ENCODE data around the gene TGFBR3. TPM values are rescaled to one million over a fixed set of nuclear protein-coding genes. Genes with fewer than 3 reads are reported as not detected.
A peak's percentile ranks its signal among the peaks of the same experiment; 100 is the strongest.

Gene TGFBR3
- 100 to 1,000 TPM in 1 of 2 donors, 10 to 100 TPM in 1; 67.6 to 157 TPM for total RNA-seq

DNA sequence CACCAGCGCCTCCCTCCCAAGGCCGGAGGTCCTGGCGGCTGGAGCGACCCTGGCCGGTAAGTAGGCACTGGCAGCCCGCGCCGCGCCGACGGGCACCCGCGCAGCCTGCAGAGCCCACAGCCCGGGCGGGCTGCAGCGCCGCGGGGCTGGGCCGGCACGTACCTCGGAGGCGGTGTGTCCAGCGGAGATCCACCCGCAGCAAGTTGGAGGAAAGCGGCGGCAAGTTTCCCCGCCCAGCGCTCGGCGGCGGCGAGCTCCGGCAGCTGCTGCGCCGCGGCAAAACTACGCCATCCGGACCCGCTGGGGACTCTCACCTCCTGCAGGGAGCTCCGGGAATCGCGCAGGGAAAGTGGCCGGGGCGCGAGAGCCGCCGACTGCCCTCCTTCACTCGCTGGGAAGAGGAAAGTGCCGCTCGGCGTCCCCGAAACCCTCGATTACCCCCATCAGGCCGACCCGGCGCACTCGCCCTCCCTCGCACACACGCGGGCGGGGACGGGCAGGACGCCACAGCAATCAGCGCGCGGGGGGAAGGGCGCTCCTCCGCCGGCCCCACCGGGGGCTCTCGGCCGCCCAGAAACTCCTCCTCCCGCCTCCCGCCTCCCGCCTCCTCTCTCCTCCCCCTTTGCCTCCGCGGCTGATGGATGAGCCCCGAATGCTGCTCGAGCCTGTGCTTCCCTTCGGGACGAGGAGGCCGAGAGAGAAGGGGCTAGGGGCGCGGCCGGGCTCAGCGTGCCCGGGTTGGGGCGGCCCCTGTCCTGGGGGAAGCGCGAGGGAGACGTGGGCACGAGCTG, at the start of gene TGFBR3:
Gene TGFBR3, minus strand, starts transcription at position 436 of the 791 bp plus-strand sequence. CDS start 24,620 bp downstream, outside the sequence.
- Mint-ChIP-seq H3K4me1 (ENCODE audit: low read depth in 2 of 2) (peaks cover 42 to 47% of the 10 kb centered on the region in 2 donors), H3K36me3 (peaks cover 4% of the 10 kb centered on the region), H3K9me3 (no peaks in the 10 kb centered on the region), H3K27me3 (no peaks in the 10 kb centered on the region), H3K27ac (peak within 1 kb of the TSS; percentile 86 to 93), H3K4me3 (peak within 1 kb of the TSS; percentile 100)
- peak; percentile 92 to 93 for ATAC-seq
- peak; percentile 93 for DNase-seq (ENCODE audit: low spot score)

DNA sequence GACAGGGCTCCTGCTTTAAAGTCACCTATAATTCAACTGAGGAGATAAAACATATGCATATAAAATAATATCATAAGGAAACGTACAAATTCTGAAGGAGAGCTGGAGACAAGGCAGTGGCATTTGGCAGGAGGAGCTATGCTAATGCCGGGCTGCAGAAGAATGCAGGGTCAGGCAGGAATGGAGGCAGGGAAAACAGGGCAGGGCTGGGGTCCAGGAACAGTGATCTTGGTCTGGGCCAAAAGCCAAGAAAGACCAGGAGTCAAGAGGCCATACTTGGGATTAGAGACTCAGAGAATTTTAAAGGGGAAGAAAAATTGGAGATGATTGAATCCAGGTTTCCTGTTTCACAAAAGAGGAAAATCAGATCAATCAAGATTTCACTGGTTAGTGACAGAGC, 43.3 kb upstream of the TGFBR3 start:
- no peaks in the 10 kb centered on the region for H3K36me3 Mint-ChIP-seq
- H3K4me3 Mint-ChIP-seq, result no peak overlapping the region
- H3K4me1 Mint-ChIP-seq (ENCODE audit: low read depth in 2 of 2), result peaks cover 2 to 10% of the 10 kb centered on the region in 2 donors
- peaks cover 1% of the 10 kb centered on the region for H3K9me3 Mint-ChIP-seq
- H3K27me3 Mint-ChIP-seq, result no peaks in the 10 kb centered on the region
- no peak for DNase-seq (ENCODE audit: low spot score)
- ATAC-seq, result no peak
- peak overlapping the region in 1 of 2 donors; percentile 69 for H3K27ac Mint-ChIP-seq

DNA sequence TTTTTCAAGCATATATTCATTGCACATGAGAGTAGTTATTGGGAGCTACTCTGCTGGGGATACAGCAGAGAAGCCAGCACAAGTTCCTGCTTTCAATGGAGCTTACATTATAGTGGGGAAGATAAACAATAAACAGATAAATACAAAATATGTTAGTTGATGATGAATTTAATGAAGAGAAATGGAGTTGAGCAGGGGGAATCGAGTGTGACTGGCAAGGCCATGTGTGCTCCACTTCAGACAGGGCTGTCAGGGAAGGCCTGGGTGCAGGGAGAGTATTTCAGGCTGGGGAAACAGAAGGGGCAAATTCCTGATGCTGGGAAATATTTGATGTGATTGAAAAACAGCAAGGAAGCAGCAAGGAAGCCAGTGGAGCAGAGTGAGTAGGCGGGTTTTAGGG, 42.1 kb upstream of the TGFBR3 start:
- Mint-ChIP-seq H3K4me1 (ENCODE audit: low read depth in 2 of 2) (peaks cover 9 to 16% of the 10 kb centered on the region in 2 donors), H3K27me3 (no peaks in the 10 kb centered on the region), H3K27ac (no peak overlapping the region), H3K4me3 (no peak overlapping the region), H3K9me3 (peaks cover 2% of the 10 kb centered on the region), H3K36me3 (no peaks in the 10 kb centered on the region)
- no peak for ATAC-seq
- no peak for DNase-seq (ENCODE audit: low spot score)

DNA sequence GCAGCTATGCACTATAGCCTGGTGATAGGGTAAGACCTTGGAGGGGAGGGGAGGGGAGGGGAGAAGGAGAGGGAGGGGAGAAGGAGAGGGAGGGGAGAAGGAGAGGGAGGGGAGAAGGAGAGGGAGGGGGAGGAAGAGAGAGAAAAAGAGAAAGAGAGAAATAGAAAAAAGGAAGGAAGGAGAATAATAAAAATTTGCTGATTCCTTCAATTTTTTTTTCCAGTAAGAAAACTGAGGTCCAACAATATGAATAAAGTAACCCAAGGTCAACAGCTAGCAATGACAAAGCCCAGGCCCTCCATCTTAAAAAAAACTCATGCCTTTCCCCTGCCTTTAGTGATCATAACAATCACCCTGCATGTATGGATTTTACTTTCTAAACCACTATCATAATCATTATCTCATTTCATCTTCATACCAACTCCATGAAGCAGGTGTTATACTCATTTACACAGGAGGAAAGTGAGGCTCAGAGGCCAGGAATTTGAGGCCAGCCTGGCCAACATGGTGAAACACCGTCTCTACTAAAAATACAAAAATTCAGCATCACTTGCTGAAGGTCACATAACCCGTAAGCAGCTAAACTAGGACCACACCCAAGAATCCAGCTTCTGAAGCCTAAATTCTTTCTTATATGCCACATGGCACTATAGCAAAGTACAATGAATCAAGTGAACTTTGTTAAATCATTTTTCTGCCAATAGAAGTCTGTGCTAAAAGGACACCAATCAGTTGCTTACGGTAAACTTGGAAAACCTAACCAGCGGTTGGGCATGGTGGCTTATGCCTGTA, 39.9 kb upstream of the TGFBR3 start:
- Mint-ChIP-seq H3K27me3 (no peaks in the 10 kb centered on the region), H3K4me1 (ENCODE audit: low read depth in 2 of 2) (peaks cover 9 to 16% of the 10 kb centered on the region in 2 donors), H3K4me3 (no peak overlapping the region), H3K9me3 (peaks cover 2% of the 10 kb centered on the region), H3K36me3 (no peaks in the 10 kb centered on the region), H3K27ac (peak overlapping the region in 1 of 2 donors; percentile 74)
- no peak for ATAC-seq
- DNase-seq (ENCODE audit: low spot score), result no peak

DNA sequence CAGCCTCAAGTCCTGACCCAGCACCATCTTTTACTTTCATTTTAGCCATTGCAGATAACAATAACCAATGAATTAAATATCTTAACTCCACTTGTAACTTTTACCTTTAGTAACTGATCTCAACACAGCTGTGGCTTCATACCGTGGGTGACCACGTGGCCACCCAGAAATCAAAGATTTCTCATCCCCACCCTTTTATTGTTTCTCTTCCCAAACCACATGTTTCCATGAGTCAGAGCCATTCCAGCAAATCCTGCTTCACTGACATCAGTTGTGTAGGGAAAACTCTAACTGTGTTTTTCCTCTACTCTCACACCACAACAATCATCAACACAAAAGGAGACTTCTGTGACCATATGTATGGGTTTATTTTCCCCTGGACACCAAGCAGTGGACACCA, 38.2 kb upstream of the TGFBR3 start:
- no peaks in the 10 kb centered on the region for H3K27me3 Mint-ChIP-seq
- no peak for ATAC-seq
- H3K9me3 Mint-ChIP-seq, result peaks cover 2% of the 10 kb centered on the region
- no peak for DNase-seq (ENCODE audit: low spot score)
- no peaks in the 10 kb centered on the region for H3K36me3 Mint-ChIP-seq
- peaks cover 9 to 16% of the 10 kb centered on the region in 2 donors for H3K4me1 Mint-ChIP-seq (ENCODE audit: low read depth in 2 of 2)
- H3K4me3 Mint-ChIP-seq, result peak overlapping the region; percentile 12
- peak overlapping the region; percentile 32 to 63 for H3K27ac Mint-ChIP-seq

DNA sequence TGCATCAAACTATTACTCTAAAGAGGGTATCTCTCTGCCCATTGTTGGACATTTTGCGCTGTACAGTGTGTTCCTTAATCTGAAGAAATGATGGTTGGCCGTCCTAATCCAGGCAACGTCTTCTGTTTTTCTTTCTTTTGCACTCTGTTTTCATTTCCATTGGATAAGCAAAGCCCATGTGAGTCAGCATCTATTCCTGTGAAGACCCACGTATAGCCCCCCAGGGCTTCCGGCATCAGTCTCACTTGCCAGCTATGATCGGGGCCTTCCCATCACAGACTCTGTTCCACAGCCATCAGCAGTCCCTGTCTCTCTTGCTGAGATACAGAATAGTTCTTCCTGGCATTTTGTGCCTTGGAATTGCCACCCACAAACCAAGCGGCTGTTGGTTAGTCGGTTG, 34.0 kb upstream of the TGFBR3 start:
- H3K27ac Mint-ChIP-seq, result peak overlapping the region in 1 of 2 donors; percentile 28

DNA sequence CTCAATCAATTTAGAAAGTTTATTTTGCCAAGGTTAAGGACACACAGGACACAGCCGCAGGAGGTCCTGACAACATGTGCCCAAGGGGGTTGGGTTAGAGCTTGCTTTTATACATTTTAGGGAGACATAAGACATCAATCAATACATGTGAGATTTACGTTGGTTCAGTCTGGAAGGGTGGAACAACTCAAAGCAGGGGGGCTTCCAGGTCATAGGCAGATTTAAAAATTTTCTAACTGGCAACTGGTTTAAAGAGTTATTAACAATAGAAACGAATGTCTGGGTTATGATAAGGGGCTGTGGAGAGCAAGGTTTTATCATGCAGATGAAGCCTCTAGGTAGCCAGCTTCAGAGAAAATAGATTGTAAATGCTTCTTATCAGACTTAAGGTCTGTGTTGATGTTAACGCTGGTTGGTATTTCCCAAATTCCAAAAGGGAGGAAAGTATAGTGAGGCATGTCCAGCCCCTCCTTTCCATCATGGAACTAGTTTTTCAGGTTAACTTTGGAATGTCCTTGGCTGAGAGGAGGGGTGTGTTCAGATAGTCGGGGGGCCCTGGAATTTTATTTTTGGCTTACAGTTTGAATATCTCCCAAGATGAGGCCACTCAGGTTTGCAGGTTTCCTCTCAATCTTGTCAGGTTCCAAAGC, 31.0 kb upstream of the TGFBR3 start:
- Mint-ChIP-seq H3K27ac (no peak overlapping the region), H3K9me3 (no peaks in the 10 kb centered on the region), H3K4me1 (ENCODE audit: low read depth in 2 of 2) (no peaks in the 10 kb centered on the region), H3K4me3 (no peak overlapping the region), H3K27me3 (no peaks in the 10 kb centered on the region), H3K36me3 (no peaks in the 10 kb centered on the region)
- ATAC-seq (no peak), DNase-seq (ENCODE audit: low spot score) (no peak)

More for the DNA sequence above, 34.0 kb upstream of the TGFBR3 start:
- ATAC-seq (no peak), DNase-seq (ENCODE audit: low spot score) (no peak)
- Mint-ChIP-seq H3K36me3 (no peaks in the 10 kb centered on the region), H3K4me3 (no peak overlapping the region), H3K27me3 (no peaks in the 10 kb centered on the region), H3K9me3 (peaks cover 2% of the 10 kb centered on the region), H3K4me1 (ENCODE audit: low read depth in 2 of 2) (peaks cover 8 to 9% of the 10 kb centered on the region in 2 donors)

DNA sequence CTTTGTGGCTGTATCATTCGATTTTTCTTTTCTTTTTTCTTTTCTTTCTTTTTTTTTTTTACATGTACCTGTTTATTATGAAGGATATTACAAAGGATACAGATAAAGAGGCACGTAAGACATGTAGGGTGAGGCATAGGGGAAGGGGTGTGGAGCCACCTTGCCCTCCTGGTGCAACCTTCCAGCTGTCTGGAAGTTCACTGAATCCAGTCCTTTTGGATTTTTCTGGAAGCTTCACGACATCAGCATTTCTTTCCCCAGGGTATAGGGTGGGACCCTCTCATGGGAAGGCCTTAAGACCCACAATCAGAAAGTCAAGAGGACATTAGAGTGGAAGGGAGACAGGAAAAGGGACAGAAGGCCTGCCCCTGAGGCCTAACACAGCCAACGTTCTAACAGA, 30.1 kb upstream of the TGFBR3 start:
- DNase-seq (ENCODE audit: low spot score) (no peak), ATAC-seq (no peak)
- no peak overlapping the region for H3K4me3 Mint-ChIP-seq
- no peaks in the 10 kb centered on the region for H3K4me1 Mint-ChIP-seq (ENCODE audit: low read depth in 2 of 2)
- H3K36me3 Mint-ChIP-seq, result no peaks in the 10 kb centered on the region
- no peaks in the 10 kb centered on the region for H3K27me3 Mint-ChIP-seq
- peak overlapping the region in 1 of 2 donors; percentile 57 for H3K27ac Mint-ChIP-seq
- H3K9me3 Mint-ChIP-seq, result no peaks in the 10 kb centered on the region

DNA sequence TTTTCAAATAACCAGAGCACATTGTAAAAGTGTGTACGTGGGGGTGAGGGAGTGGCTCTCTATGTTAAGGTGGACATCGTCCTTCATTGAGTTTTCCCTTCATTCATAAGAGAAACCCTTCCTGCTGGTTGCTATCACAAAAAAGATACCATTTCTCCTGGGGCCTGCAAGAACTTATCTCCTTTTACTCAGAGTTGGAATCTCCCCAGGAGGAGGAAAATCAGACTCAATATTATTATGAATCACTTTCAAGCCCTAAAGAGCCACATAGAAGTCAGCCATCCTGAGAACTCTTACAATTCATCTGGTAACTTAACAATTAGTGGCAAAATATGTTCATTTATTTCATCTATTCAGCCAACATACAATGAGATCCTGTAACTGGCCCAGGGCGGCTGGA, 27.1 kb upstream of the TGFBR3 start:
- H3K4me1 Mint-ChIP-seq (ENCODE audit: low read depth in 2 of 2), result no peaks in the 10 kb centered on the region
- H3K27me3 Mint-ChIP-seq, result no peaks in the 10 kb centered on the region
- no peak overlapping the region for H3K4me3 Mint-ChIP-seq
- ATAC-seq (no peak), DNase-seq (ENCODE audit: low spot score) (no peak)
- H3K9me3 Mint-ChIP-seq, result no peaks in the 10 kb centered on the region
- H3K27ac Mint-ChIP-seq, result no peak overlapping the region
- H3K36me3 Mint-ChIP-seq, result no peaks in the 10 kb centered on the region

DNA sequence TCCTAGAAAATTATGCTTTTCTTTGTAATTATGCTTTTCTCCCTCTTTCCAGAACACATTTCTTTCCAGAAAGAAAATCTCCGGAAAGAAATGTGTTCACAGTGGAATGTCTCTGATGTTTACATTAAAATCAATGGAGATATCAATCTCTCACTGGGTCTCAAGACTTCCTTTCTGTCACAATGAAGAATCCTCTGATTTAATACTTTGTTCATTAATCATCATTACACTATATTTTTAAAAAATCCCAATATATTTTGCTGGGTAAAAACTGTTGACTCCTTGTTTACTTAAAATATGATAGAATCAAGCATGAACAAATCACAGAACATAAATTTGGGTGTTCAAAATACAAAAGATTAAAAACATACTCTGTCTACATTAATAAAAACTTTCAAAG, 26.3 kb upstream of the TGFBR3 start:
- no peaks in the 10 kb centered on the region for H3K36me3 Mint-ChIP-seq
- DNase-seq (ENCODE audit: low spot score) (no peak), ATAC-seq (no peak)
- no peaks in the 10 kb centered on the region for H3K27me3 Mint-ChIP-seq
- H3K4me1 Mint-ChIP-seq (ENCODE audit: low read depth in 2 of 2), result no peaks in the 10 kb centered on the region
- no peak overlapping the region for H3K4me3 Mint-ChIP-seq
- no peaks in the 10 kb centered on the region for H3K9me3 Mint-ChIP-seq
- no peak overlapping the region for H3K27ac Mint-ChIP-seq

DNA sequence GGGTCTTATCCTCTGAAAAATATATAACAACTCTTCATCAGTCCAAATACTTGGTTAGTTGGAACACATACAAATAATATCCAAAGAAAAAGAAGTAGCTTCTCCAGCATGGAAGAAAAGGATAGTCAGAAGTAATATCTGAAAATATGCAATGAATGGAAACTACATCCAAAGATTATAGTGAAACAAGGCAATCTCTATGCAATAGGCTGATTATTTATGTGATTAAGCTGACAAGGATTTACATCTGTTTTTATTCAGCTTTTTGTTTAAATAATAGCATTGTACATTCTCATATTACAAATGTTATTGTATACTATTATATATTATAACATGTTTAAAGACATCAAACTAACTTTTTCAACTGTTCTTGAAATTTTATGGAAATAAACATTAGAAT, 15.3 kb upstream of the TGFBR3 start:
- Mint-ChIP-seq H3K4me3 (no peak overlapping the region), H3K27ac (no peak overlapping the region), H3K27me3 (no peaks in the 10 kb centered on the region), H3K4me1 (ENCODE audit: low read depth in 2 of 2) (peaks cover 0 to 2% of the 10 kb centered on the region in 2 donors), H3K36me3 (no peaks in the 10 kb centered on the region), H3K9me3 (no peaks in the 10 kb centered on the region)
- DNase-seq (ENCODE audit: low spot score) (no peak), ATAC-seq (no peak)

DNA sequence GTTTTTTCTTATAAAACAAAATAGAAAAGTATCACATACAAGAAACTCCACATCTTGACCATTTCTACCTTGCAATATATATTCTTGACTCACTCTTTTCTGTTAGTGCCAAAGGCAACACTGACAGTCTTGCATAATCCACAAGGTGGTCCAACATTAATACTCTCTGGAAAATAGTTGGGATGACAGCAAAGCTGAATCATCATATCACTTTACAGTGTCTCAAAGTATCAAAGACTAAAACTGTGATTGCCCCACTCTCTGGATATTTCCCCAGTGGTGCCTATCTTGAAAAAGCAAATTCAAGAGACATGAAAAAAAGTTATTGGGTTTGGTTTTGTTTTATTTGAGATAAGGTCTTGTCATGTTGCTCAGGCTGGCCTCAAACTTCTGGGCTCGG, 14.6 kb upstream of the TGFBR3 start:
- no peak overlapping the region for H3K4me3 Mint-ChIP-seq

DNA sequence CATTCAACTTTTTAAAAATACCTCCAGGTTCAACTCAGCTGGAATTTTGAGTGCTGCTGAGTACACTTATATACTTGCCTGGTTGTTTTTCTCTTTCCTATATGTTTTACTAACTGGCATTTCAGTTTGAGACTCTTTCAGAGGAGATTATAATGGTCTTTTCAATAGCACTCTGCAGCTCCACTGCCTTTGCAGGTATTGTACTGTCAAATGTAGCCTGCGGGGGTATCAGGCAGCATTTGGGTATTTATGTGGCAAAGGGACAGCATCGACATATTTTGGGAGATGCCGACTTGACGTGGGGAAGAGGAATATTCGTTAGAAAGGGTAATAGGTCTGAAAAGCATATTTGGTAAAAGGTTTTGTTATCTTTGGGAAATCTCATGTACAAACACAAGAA, 11.1 kb upstream of the TGFBR3 start:
- H3K27ac Mint-ChIP-seq, result no peak overlapping the region
- H3K36me3 Mint-ChIP-seq, result peaks cover 6% of the 10 kb centered on the region
- peaks cover 4% of the 10 kb centered on the region for H3K9me3 Mint-ChIP-seq
- no peaks in the 10 kb centered on the region for H3K27me3 Mint-ChIP-seq
- H3K4me1 Mint-ChIP-seq (ENCODE audit: low read depth in 2 of 2), result peaks cover 22 to 24% of the 10 kb centered on the region in 2 donors
- DNase-seq (ENCODE audit: low spot score) (no peak), ATAC-seq (no peak)
- H3K4me3 Mint-ChIP-seq, result no peak overlapping the region

More for the DNA sequence above, 14.6 kb upstream of the TGFBR3 start:
- Mint-ChIP-seq H3K27me3 (no peaks in the 10 kb centered on the region), H3K36me3 (no peaks in the 10 kb centered on the region), H3K27ac (no peak overlapping the region), H3K4me1 (ENCODE audit: low read depth in 2 of 2) (peaks cover 7 to 9% of the 10 kb centered on the region in 2 donors), H3K9me3 (peaks cover 4% of the 10 kb centered on the region)
- ATAC-seq (no peak), DNase-seq (ENCODE audit: low spot score) (no peak)

All from natural killer cell treated with Interleukin-12 subunit alpha and Interleukin-12 subunit beta and Interleukin-15 and Interleukin-18, amount 100 ng/mL, for 72 hours (primary cell).